IMR-90 (cell line): Measurements from ENCODE around the gene ZMIZ1. TPM values are rescaled to one million over a fixed set of nuclear protein-coding genes. Genes with fewer than 3 reads are reported as not detected.

Experiments used
- ATAC-seq: fragments of 200-7000 bp; cut with Tn5 transposase; 2 replicates; pipeline ENCODE4 v1.9.1; 2020; ENCODE audit warnings: low read depth, mild to moderate bottlenecking, moderate library complexity
- BruUV-seq: library from RNA; stranded (reverse); fragments of 400-500 nt; replicated peaks from 2 replicates; lab custom pipeline; 2021; lab: Mats Ljungman, UMichigan
- CTCF ChIA-PET: fragments of 300-600 bp; formaldehyde crosslinking; extraction: SDS; loops from one replicate; lab custom pipeline; 2021; ENCODE audit warnings: antibody characterized with exemption; lab: Yijun Ruan, JAX
- POLR2A ChIA-PET: fragments of 300-600 bp; sonication (Branson Sonifier 250); formaldehyde crosslinking; loops from one replicate; lab custom pipeline; 2022; ENCODE audit warnings: antibody characterized with exemption; ENCODE audit not compliant: unreplicated experiment; lab: Charles Lee
- DNase-seq: peaks from one replicate; pipeline ENCODE4 v3.0.0; 2013
- H2AFZ ChIP-seq: replicated peaks from 2 replicates; pipeline ENCODE3; 2013; ENCODE audit warnings: low read length, mild to moderate bottlenecking; ENCODE audit not compliant: poor library complexity
- H2AK5ac ChIP-seq: 2 replicates; pipeline ENCODE4 v1.6.1; 2013; ENCODE audit warnings: low read depth, low read length, inconsistent platforms
- H2AK9ac ChIP-seq: replicated peaks from 2 replicates; pipeline ENCODE3; 2013; ENCODE audit warnings: mild to moderate bottlenecking, low read depth, low read length, moderate library complexity; ENCODE audit not compliant: poor library complexity
- H2BK120ac ChIP-seq: 2 replicates; pipeline ENCODE4 v1.6.1; 2013; ENCODE audit warnings: low read depth, low read length, inconsistent platforms
- H2BK15ac ChIP-seq: 3 replicates; pipeline ENCODE4 v1.6.1; 2013; ENCODE audit warnings: low read depth, low read length, inconsistent platforms
- H2BK20ac ChIP-seq: 2 replicates; pipeline ENCODE4 v1.6.1; 2013; ENCODE audit warnings: low read depth, mild to moderate bottlenecking, inconsistent platforms, low read length, moderate library complexity
- H2BK5ac ChIP-seq: 2 replicates; pipeline ENCODE4 v1.6.1; 2013; ENCODE audit warnings: mild to moderate bottlenecking, low read depth, low read length, inconsistent platforms; ENCODE audit not compliant: poor library complexity, severe bottlenecking
- H3K14ac ChIP-seq: replicated peaks from 2 replicates; pipeline ENCODE4 v1.6.1; 2013; ENCODE audit warnings: low read depth, low read length, inconsistent platforms
- H3K18ac ChIP-seq: 2 replicates; pipeline ENCODE4 v1.6.1; 2013; ENCODE audit warnings: low read depth, low read length, control low read depth
- H3K23ac ChIP-seq: 2 replicates; pipeline ENCODE4 v1.6.1; 2013; ENCODE audit warnings: low read depth, low read length, inconsistent platforms
- H3K27ac ChIP-seq: 2 replicates; pipeline ENCODE4 v1.5.1; 2013; ENCODE audit warnings: mild to moderate bottlenecking, control low read depth, low read length; ENCODE audit not compliant: insufficient read depth
- H3K27me3 ChIP-seq: 2 replicates; pipeline ENCODE4 v1.6.1; 2013; ENCODE audit warnings: low read length; ENCODE audit not compliant: control insufficient read depth, insufficient read depth
- H3K36me3 ChIP-seq: 2 replicates; pipeline ENCODE4 v1.6.1; 2013; ENCODE audit warnings: low read length, mixed read lengths; ENCODE audit not compliant: control insufficient read depth, insufficient read depth
- H3K4ac ChIP-seq: 2 replicates; pipeline ENCODE4 v1.6.1; 2013; ENCODE audit warnings: low read depth, low read length, inconsistent platforms
- H3K4me1 ChIP-seq: 2 replicates; pipeline ENCODE4 v1.6.1; 2013; ENCODE audit warnings: low read length, mixed read lengths; ENCODE audit not compliant: control insufficient read depth, insufficient read depth
- H3K4me2 ChIP-seq: 2 replicates; pipeline ENCODE4 v1.6.1; 2013; ENCODE audit warnings: low read depth, mild to moderate bottlenecking, control low read depth, low read length, moderate library complexity
- H3K4me3 ChIP-seq: 2 replicates; pipeline ENCODE4 v1.5.1; 2013; ENCODE audit warnings: low read depth, mild to moderate bottlenecking, control low read depth, low read length, moderate library complexity; ENCODE audit not compliant: insufficient read depth
- H3K56ac ChIP-seq: 2 replicates; pipeline ENCODE4 v1.6.1; 2013; ENCODE audit warnings: low read length, inconsistent platforms; ENCODE audit not compliant: insufficient read depth; ENCODE audit errors: extremely low read depth
- H3K79me1 ChIP-seq, 2 experiments: 2 replicates each; pipeline ENCODE4 v1.6.1; 2013; ENCODE audit warnings: low read length in 2 of 2, inconsistent platforms in 1 of 2, low read depth in 1 of 2
- H3K9ac ChIP-seq: 2 replicates; pipeline ENCODE4 v1.6.1; 2013; ENCODE audit warnings: low read depth, low read length, control low read depth
- H3K9me1 ChIP-seq: 2 replicates; pipeline ENCODE4 v1.6.1; 2013; ENCODE audit warnings: low read length, inconsistent platforms; ENCODE audit not compliant: insufficient read depth
- H3K9me3 ChIP-seq: 2 replicates; pipeline ENCODE4 v1.6.1; 2013; ENCODE audit warnings: low read length; ENCODE audit not compliant: control insufficient read depth, insufficient read depth
- H4K20me1 ChIP-seq: 2 replicates; pipeline ENCODE4 v1.6.1; 2013; ENCODE audit warnings: low read length, inconsistent platforms; ENCODE audit not compliant: insufficient read depth
- H4K5ac ChIP-seq: 2 replicates; pipeline ENCODE4 v1.6.1; 2013; ENCODE audit warnings: mild to moderate bottlenecking, low read depth, low read length, control low read depth
- H4K8ac ChIP-seq, 2 experiments: 2 replicates each; pipeline ENCODE4 v1.6.1; 2013; ENCODE audit warnings: low read depth in 2 of 2, low read length in 2 of 2, control low read depth in 1 of 2, inconsistent platforms in 1 of 2
- H4K91ac ChIP-seq: 2 replicates; pipeline ENCODE4 v1.6.1; 2013; ENCODE audit warnings: low read depth, low read length, inconsistent platforms; ENCODE audit not compliant: insufficient read depth
- BHLHE40 ChIP-seq: fragments of 150-350 bp; IDR thresholded peaks from 2 replicates; pipeline ENCODE4 v1.6.1; 2016; ENCODE audit warnings: mild to moderate bottlenecking, low read depth, low read length
- CEBPB ChIP-seq: IDR thresholded peaks from 2 replicates; pipeline ENCODE4 v1.6.1; 2012; ENCODE audit warnings: low read depth, low read length, improper control_type of control experiment
- CHD1 ChIP-seq: IDR thresholded peaks from 2 replicates; pipeline ENCODE4 v1.6.1; 2012; ENCODE audit warnings: low read depth, low read length, improper control_type of control experiment
- CTCF ChIP-seq: conservative IDR thresholded peaks from 2 replicates; pipeline ENCODE4 v1.5.1; 2012; ENCODE audit warnings: mild to moderate bottlenecking, low read depth, low read length, improper control_type of control experiment
- FOS ChIP-seq: fragments of 150-350 bp; IDR thresholded peaks from 2 replicates; pipeline ENCODE4 v1.6.1; 2016; ENCODE audit warnings: low read depth, low read length
- MAFK ChIP-seq: IDR thresholded peaks from 2 replicates; pipeline ENCODE4 v1.6.1; 2012; ENCODE audit warnings: low read depth, low read length, improper control_type of control experiment
- MAZ ChIP-seq: IDR thresholded peaks from 2 replicates; pipeline ENCODE4 v1.6.1; 2012; ENCODE audit warnings: low read depth, mild to moderate bottlenecking, low read length, improper control_type of control experiment, moderate library complexity, borderline replicate concordance
- MXI1 ChIP-seq: IDR thresholded peaks from 2 replicates; pipeline ENCODE4 v1.6.1; 2012; ENCODE audit warnings: low read depth, mild to moderate bottlenecking, low read length, moderate library complexity, borderline replicate concordance
- NFE2L2 ChIP-seq: fragments of 150-350 bp; IDR thresholded peaks from 2 replicates; pipeline ENCODE4 v1.6.1; 2016; ENCODE audit warnings: low read depth, mild to moderate bottlenecking, low read length
- POLR2A ChIP-seq: IDR thresholded peaks from 2 replicates; pipeline ENCODE4 v1.6.1; 2012; ENCODE audit warnings: mild to moderate bottlenecking, low read depth, low read length
- RAD21 ChIP-seq: IDR thresholded peaks from 2 replicates; pipeline ENCODE4 v1.6.1; 2012; ENCODE audit warnings: low read length, improper control_type of control experiment
- RCOR1 ChIP-seq: IDR thresholded peaks from 2 replicates; pipeline ENCODE4 v1.6.1; 2012; ENCODE audit warnings: mild to moderate bottlenecking, low read length, improper control_type of control experiment; ENCODE audit not compliant: insufficient replicate concordance
- RFX5 ChIP-seq: IDR thresholded peaks from 2 replicates; pipeline ENCODE4 v1.8.0; 2012; ENCODE audit warnings: low read depth, mild to moderate bottlenecking, low read length, moderate library complexity
- SMC3 ChIP-seq: fragments of 150-350 bp; IDR thresholded peaks from 2 replicates; pipeline ENCODE4 v1.6.1; 2016; ENCODE audit warnings: low read depth, mild to moderate bottlenecking, antibody characterized with exemption, low read length, moderate library complexity
- WGBS, 2 experiments: methylation state at CpG; one replicate each; pipeline versions ENCODE4 v1.1.5 to v1.1.7; 2013; ENCODE audit warnings: missing lambda C conversion rate in 2 of 2; ENCODE audit not compliant: insufficient read length in 1 of 2; ENCODE audit errors: extremely low coverage in 2 of 2; 5-methylcytosine and 5-hydroxymethylcytosine counted together
- dilution Hi-C: fragments of 300-500 bp; cut with HindIII; formaldehyde crosslinking; loops from one replicate; pipeline ENCODE4 v1.14.3; 2018; ENCODE audit warnings: low sequenced_read_pairs; ENCODE audit not compliant: unreplicated experiment
- in situ Hi-C: fragments of 300-500 bp; cut with MboI; formaldehyde crosslinking; loops from 3 replicates; pipeline ENCODE4 v1.14.3; 2019; ENCODE audit warnings: low sequenced_read_pairs, inconsistent platforms, mixed read lengths
- intact Hi-C: fragments of 100-400 bp; cut with micrococcal nuclease; formaldehyde crosslinking; loops from 2 replicates; pipeline ENCODE4 v1.10.0; 2022
- polyA plus RNA-seq, 3 experiments: library from polyadenylated mRNA; depleted of rRNA; stranded (reverse); fragments of >200 nt; gene quantifications; 2 replicates each; pipeline ENCODE4 v1.2.3, GENCODE V29; 2012; ENCODE audit warnings: low replicate concordance in 1 of 3
- total RNA-seq: library from RNA; depleted of rRNA; stranded (reverse); fragments of >200 nt; gene quantifications from 2 replicates; pipeline ENCODE4 v1.2.3, GENCODE V29; 2012
- TF ChIP-seq, protein P1 (sequence below): fragments of 150-350 bp; IDR thresholded peaks from 2 replicates; pipeline ENCODE4 v1.6.1; 2016; ENCODE audit warnings: low read depth, mild to moderate bottlenecking, low read length, moderate library complexity, borderline replicate concordance
- TF ChIP-seq, protein P2 (sequence below): fragments of 150-350 bp; IDR thresholded peaks from 2 replicates; pipeline ENCODE4 v1.6.1; 2017; ENCODE audit warnings: mild to moderate bottlenecking, antibody characterized with exemption, low read length, low read depth

The ZMIZ1 gene
- total and polyA plus RNA-seq, 2 of the 4 experiments (the other 2 are of a cell fraction), result 6.6 to 48.7 TPM

DNA sequence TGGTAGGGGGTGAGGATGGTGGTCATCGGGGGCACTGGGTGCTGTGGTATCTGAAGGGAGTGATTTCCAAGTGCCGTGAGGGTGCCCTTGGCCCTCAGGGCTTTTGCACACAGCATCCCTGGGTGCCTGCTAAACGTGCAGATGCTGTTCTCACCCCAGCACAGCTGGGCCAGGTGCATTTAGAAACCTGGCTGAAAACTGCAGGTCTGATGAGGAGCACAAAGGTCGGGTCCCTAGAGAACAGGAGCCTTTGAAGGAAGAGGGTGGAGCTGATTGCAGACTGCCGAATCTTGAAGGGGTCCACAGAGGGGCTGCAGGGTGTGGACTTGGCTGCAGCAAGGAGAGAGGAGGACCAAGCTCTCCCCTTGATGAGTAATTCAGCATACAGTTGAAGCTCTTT is 32.0 kb downstream of the ZMIZ1 start:
- no TSS peak for BruUV-seq
- Histone ChIP-seq H3K4me3 (no peak overlapping the region), H4K8ac (no peak overlapping the region; a peak in 1 of 4 replicates), H2BK120ac (0 out of 2 replicates have a peak overlapping the region, but pooled peaks have one; percentile 13), H2BK20ac (no peak overlapping the region), H2BK15ac (no peak overlapping the region), H3K4me1 (peaks cover 80% of the 10 kb centered on the region), H2AK5ac (no peak overlapping the region), H3K9me3 (no peaks in the 10 kb centered on the region), H3K9ac (no peak overlapping the region), H3K9me1 (peaks cover 82% of the 10 kb centered on the region), H3K56ac (no peak overlapping the region), H3K14ac (peak overlapping the region; percentile 49), H3K18ac (no peak overlapping the region; the same call in 1 of the 2 replicates), H2AK9ac (peak overlapping the region; percentile 31), H2BK5ac (peak overlapping the region; percentile 39), H3K4ac (peak overlapping the region; percentile 80; the same call in 1 of the 2 replicates), H4K20me1 (peaks cover 99% of the 10 kb centered on the region), H3K36me3 (peaks cover 3% of the 10 kb centered on the region; the same call in 1 of the 2 replicates), H3K4me2 (no peak overlapping the region), H3K27me3 (no peaks in the 10 kb centered on the region), H3K27ac (no peak overlapping the region), H3K79me1 (peaks cover 6 to 97% of the 10 kb centered on the region in 2 experiments), H4K5ac (no peak overlapping the region; the same call in 1 of the 2 replicates), H4K91ac (no peak overlapping the region), H2AFZ (no peak overlapping the region), H3K23ac (peak overlapping the region; percentile 76; the same call in 1 of the 2 replicates)
- ATAC-seq, result no peak
- CTCF ChIA-PET, result no interaction called here
- in situ Hi-C loops (no loop called here), dilution Hi-C loops (no loop called here), intact Hi-C loops (no loop called here)
- no peak for TF ChIP-seq CTCF
- TF ChIP-seq MAFK, result no peak
- no peak for TF ChIP-seq MAZ
- TF ChIP-seq CEBPB, result no peak
- no peak for TF ChIP-seq NFE2L2
- no peak for TF ChIP-seq CHD1
- TF ChIP-seq MXI1, result no peak
- TF ChIP-seq, protein P1, sequence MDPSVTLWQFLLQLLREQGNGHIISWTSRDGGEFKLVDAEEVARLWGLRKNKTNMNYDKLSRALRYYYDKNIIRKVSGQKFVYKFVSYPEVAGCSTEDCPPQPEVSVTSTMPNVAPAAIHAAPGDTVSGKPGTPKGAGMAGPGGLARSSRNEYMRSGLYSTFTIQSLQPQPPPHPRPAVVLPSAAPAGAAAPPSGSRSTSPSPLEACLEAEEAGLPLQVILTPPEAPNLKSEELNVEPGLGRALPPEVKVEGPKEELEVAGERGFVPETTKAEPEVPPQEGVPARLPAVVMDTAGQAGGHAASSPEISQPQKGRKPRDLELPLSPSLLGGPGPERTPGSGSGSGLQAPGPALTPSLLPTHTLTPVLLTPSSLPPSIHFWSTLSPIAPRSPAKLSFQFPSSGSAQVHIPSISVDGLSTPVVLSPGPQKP, result no peak
- TF ChIP-seq RAD21, result no peak
- no peak for TF ChIP-seq BHLHE40
- TF ChIP-seq, protein P2, sequence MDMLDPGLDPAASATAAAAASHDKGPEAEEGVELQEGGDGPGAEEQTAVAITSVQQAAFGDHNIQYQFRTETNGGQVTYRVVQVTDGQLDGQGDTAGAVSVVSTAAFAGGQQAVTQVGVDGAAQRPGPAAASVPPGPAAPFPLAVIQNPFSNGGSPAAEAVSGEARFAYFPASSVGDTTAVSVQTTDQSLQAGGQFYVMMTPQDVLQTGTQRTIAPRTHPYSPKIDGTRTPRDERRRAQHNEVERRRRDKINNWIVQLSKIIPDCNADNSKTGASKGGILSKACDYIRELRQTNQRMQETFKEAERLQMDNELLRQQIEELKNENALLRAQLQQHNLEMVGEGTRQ, result no peak
- TF ChIP-seq SMC3, result no peak
- no peak for TF ChIP-seq RCOR1
- TF ChIP-seq FOS, result no peak
- no peak for TF ChIP-seq POLR2A
- no peak for TF ChIP-seq RFX5
- no peak for DNase-seq
- POLR2A ChIA-PET, result no interaction called here
- 79% methylated on average over 3 of the region's 5 CpGs; no CpG with 5 or more reads in 1 of the 2 experiments for WGBS, 2 experiments
